Measurements from ENCODE around the gene BBS1. TPM values are rescaled to one million over a fixed set of nuclear protein-coding genes. Genes with fewer than 3 reads are reported as not detected.
"Not testable (repeated sequence)": the region's sequence is repeated elsewhere in the genome, so short reads cannot be mapped to it uniquely, and the experiment has no call there.

BBS1 gene
- total RNA-seq, 2 donors from 2014 or later = 15.2 to 16.4 TPM

DNA sequence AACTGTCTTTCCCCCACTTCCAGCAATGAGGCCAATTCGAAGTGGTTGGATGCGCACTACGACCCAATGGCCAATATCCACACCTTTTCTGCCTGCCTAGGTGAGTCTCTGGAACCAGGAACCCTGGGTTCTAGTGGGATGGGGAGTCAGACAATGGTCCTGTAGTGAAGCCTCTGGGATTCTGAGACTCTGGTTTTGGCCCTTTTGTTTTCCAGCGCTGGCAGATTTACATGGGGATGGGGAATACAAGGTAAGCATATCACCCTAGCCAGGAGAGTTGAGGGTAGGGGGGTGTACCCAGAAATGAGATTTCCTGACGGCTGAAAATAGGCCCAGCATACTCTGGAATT is 530 bp downstream of the BBS1 start:
- peak overlapping the region; percentile 89 for H3K4me3 Mint-ChIP-seq
- ATAC-seq (no peak), DNase-seq (no peak)
- H3K27ac Mint-ChIP-seq = peak overlapping the region; percentile 81
- peaks cover 14% of the 10 kb centered on the region for H3K4me1 Mint-ChIP-seq
- no peaks in the 10 kb centered on the region for H3K9me3 ChIP-seq (ENCODE audit: control insufficient read depth, low read length, poor library complexity, severe bottlenecking)
- peaks cover 5% of the 10 kb centered on the region for H3K36me3 Mint-ChIP-seq (ENCODE audit: low read depth)
- no peaks in the 10 kb centered on the region for H3K27me3 Mint-ChIP-seq

DNA sequence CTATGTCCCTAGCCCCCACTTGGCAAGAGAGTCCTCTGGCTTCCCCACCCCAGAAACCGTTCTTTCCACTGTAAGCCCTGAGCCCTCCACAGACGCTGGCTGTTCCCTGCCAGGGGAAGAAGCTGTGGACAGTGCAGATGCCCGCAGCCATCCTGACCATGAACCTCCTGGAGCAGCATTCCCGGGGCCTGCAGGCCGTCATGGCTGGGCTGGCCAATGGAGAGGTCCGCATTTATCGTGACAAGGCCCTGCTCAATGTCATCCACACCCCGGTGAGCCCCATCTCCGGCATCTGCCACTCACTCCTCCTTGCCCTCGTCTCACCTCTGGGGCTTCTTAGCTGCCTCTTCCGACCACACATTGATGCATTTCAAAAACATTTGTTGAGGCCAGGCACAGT is 13.2 kb downstream of the BBS1 start:
- DNase-seq (no peak), ATAC-seq (no peak)
- Mint-ChIP-seq H3K36me3 (ENCODE audit: low read depth) (peaks cover 6% of the 10 kb centered on the region), H3K4me3 (no peak overlapping the region), H3K4me1 (peaks cover 6% of the 10 kb centered on the region), H3K27me3 (no peaks in the 10 kb centered on the region), H3K27ac (peak overlapping the region; percentile 32)
- H3K9me3 ChIP-seq (ENCODE audit: control insufficient read depth, low read length, poor library complexity, severe bottlenecking) = no peaks in the 10 kb centered on the region

DNA sequence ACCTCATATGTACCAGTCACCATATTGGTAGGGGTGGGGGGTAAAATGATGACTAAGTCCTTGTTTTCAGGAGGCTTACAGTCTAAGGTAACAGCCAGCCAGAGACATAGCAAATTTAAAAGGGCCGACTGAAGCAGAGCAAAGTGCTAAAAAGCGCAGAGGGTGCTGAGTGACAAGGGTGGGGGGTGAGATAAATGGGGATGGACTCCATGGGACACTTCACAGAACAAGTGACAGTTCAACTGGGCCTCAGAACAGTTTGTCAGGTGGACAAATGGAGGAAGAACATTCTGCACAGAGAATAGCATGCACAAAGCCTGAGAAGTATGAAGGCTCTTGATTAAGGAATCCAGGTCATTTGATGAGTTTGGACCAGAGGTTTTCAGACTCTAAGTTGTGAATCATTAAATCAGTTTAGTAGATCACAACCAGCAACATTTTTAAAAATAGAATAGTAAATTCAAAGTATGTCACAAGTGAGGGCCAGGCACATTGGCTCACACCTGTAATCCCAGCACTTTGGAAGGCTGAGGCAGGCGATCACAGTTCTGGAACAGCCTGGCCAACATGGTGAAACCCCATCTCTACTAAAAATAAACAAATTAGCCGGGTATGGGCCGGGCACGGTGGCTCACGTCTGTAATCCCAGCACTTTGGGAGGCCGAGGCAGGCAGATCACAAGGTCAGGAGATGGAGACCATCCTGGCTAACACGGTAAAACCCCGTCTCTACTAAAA is 14.0 kb downstream of the BBS1 start:
- Mint-ChIP-seq H3K27ac (peak overlapping the region; percentile 32), H3K36me3 (ENCODE audit: low read depth) (peaks cover 6% of the 10 kb centered on the region), H3K4me1 (peaks cover 6% of the 10 kb centered on the region), H3K4me3 (no peak overlapping the region), H3K27me3 (no peaks in the 10 kb centered on the region)
- ATAC-seq (no peak), DNase-seq (no peak)
- H3K9me3 ChIP-seq (ENCODE audit: control insufficient read depth, low read length, poor library complexity, severe bottlenecking) = no peaks in the 10 kb centered on the region

DNA sequence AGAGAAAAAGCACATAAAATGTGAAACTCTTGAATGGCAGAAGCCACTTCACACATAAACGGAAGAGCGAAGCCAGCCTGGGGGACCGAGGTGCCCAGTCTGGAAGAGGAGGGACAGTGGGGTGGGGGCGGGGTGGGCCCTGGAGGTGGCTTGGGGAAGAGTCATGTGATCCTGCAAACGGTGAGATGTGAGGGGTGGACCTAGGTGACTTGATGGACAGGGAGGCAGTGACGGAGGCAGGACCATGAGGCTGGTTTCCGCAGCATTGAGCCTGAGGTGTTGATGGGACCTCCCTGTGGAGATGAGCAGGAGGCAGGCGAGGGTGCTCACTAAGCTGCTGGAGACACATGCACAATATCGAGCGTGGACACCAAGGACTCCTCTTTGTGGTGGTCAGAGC is 18.6 kb downstream of the BBS1 start:
- peaks cover 3% of the 10 kb centered on the region for H3K36me3 Mint-ChIP-seq (ENCODE audit: low read depth)
- ATAC-seq (no peak), DNase-seq (no peak)
- no peaks in the 10 kb centered on the region for H3K27me3 Mint-ChIP-seq
- H3K4me1 Mint-ChIP-seq = peaks cover 10% of the 10 kb centered on the region
- H3K4me3 Mint-ChIP-seq = no peak overlapping the region
- H3K9me3 ChIP-seq (ENCODE audit: control insufficient read depth, low read length, poor library complexity, severe bottlenecking) = no peaks in the 10 kb centered on the region
- no peak overlapping the region for H3K27ac Mint-ChIP-seq

DNA sequence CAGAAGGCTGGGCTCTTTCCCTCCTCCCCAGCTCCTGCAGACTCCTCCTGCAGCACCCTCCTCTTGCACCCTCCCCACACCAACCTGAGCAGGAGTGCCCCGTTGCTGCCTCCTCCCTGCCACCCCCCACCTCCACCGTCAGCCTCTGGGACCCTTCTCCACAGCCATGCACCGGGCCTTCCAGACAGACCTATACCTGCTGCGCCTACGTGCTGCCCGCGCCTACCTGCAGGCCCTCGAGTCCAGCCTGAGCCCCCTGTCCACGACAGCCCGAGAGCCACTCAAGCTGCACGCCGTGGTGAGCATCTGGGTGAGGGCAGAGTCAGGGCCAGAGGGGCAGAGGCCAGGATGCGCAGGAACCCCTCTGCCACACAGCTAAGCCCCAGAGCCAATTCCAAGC is 19.2 kb downstream of the BBS1 start:
- no peaks in the 10 kb centered on the region for H3K27me3 Mint-ChIP-seq
- H3K9me3 ChIP-seq (ENCODE audit: control insufficient read depth, low read length, poor library complexity, severe bottlenecking) = no peaks in the 10 kb centered on the region
- H3K4me3 Mint-ChIP-seq = no peak overlapping the region
- peaks cover 10% of the 10 kb centered on the region for H3K4me1 Mint-ChIP-seq
- no peak for DNase-seq
- ATAC-seq = no peak
- H3K27ac Mint-ChIP-seq = no peak overlapping the region
- peaks cover 3% of the 10 kb centered on the region for H3K36me3 Mint-ChIP-seq (ENCODE audit: low read depth)

DNA sequence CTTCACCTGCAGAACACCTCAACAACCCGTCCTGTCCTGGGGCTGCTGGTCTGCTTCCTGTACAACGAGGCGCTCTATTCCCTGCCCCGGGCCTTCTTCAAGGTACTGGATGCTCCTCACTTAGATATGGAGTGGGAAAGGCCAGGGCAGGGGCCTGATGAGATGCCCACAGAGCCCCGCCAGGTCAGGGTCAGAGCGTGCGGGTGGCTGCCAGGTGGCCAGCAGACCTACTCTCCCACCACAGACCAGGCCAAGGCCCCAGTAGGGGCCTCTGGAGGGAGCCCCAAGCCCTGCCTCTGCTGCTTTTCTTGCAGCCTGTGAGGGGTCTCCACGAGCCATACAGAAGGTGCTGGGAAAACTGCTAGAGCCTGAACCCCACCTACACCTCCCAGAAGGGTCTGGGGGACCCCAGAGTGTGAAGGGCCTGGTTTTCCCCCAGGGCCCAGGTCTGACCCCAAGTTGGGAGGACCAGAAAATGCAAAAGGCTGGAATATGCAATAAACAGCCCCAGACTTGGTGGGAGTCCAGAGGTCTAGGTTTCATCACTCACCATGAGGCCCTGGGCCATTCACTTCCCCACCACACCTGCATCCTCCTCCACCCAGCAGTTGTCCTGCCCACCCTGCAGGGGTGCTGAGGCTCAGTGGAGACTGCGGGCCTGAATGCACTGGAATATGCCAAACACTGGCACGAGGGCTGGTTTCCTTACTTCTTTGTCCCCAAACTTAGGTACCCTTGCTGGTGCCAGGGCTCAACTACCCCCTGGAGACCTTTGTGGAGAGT is 20.7 kb downstream of the BBS1 start:
- H3K27me3 Mint-ChIP-seq = no peaks in the 10 kb centered on the region
- no peaks in the 10 kb centered on the region for H3K9me3 ChIP-seq (ENCODE audit: control insufficient read depth, low read length, poor library complexity, severe bottlenecking)
- no peak for DNase-seq
- peaks cover 3% of the 10 kb centered on the region for H3K36me3 Mint-ChIP-seq (ENCODE audit: low read depth)
- H3K4me3 Mint-ChIP-seq = no peak overlapping the region
- peak overlapping the region; percentile 4 for H3K27ac Mint-ChIP-seq
- no peak for ATAC-seq
- peaks cover 9% of the 10 kb centered on the region for H3K4me1 Mint-ChIP-seq

DNA sequence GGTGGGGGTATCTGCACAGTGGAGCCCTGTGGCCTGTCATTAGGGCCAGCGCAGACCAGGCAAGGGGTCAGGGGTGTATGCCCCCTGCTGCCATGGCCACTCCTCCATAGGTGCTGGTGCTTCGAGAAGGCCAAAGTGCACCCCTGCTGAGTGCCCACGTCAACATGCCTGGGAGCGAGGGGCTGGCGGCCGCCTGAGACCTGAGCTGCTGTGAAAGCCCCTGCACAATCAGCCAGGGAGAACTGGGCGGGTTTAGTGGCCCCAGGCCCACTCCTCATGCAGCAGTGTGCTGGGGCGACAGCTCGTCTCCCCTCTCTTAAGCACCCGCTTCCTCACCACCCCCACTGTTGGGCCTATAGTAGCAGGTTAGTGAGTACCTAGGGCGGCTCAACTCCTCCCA is 21.4 kb downstream of the BBS1 start:
- no peaks in the 10 kb centered on the region for H3K9me3 ChIP-seq (ENCODE audit: control insufficient read depth, low read length, poor library complexity, severe bottlenecking)
- ATAC-seq (no peak), DNase-seq (no peak)
- H3K27me3 Mint-ChIP-seq = no peaks in the 10 kb centered on the region
- H3K4me3 Mint-ChIP-seq = no peak overlapping the region
- H3K4me1 Mint-ChIP-seq = peaks cover 9% of the 10 kb centered on the region
- peaks cover 3% of the 10 kb centered on the region for H3K36me3 Mint-ChIP-seq (ENCODE audit: low read depth)
- H3K27ac Mint-ChIP-seq = no peak overlapping the region

DNA sequence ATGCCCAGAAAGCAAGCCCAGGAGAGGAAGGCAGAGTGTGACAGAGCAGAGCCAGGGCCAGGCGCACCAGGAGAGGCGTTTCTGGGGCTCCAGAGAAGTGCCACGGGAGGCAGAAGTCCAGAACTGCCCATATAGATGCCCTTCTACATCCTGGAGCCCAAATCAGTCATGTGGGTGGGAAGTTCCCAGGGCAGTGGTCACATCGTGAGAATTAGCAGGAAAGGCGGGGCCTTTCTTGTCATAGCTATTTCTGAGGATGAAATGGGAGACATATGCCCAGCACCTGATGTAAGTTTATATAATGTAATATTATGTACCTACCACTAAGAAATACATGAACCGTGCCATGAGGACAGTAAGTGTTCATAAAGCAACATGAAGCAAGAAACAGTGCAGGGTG is 22.3 kb downstream of the BBS1 start:
- H3K4me3 Mint-ChIP-seq = no peak overlapping the region
- DNase-seq (no peak), ATAC-seq (no peak)
- peaks cover 3% of the 10 kb centered on the region for H3K36me3 Mint-ChIP-seq (ENCODE audit: low read depth)
- no peaks in the 10 kb centered on the region for H3K9me3 ChIP-seq (ENCODE audit: control insufficient read depth, low read length, poor library complexity, severe bottlenecking)
- H3K27me3 Mint-ChIP-seq = no peaks in the 10 kb centered on the region
- H3K4me1 Mint-ChIP-seq = peaks cover 11% of the 10 kb centered on the region
- H3K27ac Mint-ChIP-seq = peak overlapping the region; percentile 79

DNA sequence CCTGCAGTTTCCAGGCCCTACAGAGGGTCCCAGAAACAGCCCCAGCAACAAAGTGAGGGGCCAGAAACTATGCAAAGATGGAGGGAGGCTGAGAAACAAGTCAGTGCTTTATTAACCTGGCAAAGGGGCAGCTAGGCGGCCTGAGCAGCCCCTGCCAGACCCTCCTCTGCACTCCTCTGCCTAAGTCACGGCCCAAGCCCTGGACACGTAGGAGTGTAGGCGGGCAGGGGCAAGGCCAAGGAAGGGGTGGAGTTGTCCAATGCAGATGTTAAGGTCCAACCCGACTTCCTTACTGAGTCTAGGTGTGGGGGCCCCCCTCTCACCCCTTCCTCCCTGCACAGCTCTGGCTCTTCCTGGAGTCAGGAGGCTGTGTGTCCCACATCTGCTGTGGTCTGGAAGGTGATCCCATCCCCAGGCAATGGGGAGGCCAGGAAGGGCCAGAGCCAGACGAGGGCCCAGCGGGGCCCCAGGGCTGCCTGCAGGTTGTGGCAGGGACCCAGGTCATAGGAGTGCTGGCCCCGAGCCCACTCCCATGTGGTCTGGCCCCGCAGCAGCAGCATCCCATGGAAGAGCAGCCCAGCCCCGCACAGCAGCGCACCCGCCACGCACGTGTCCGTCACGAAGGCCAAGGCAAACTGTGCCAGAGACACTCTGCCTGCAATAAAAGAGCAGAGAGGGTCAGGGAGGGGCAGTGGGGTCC is 28.9 kb downstream of the BBS1 start:
- H3K4me3 Mint-ChIP-seq = no peak overlapping the region
- H3K4me1 Mint-ChIP-seq = peaks cover 27% of the 10 kb centered on the region
- H3K9me3 ChIP-seq (ENCODE audit: control insufficient read depth, low read length, poor library complexity, severe bottlenecking) = no peaks in the 10 kb centered on the region
- ATAC-seq = no peak
- no peak overlapping the region for H3K27ac Mint-ChIP-seq
- no peaks in the 10 kb centered on the region for H3K27me3 Mint-ChIP-seq
- no peak for DNase-seq
- H3K36me3 Mint-ChIP-seq (ENCODE audit: low read depth) = peaks cover 14% of the 10 kb centered on the region

DNA sequence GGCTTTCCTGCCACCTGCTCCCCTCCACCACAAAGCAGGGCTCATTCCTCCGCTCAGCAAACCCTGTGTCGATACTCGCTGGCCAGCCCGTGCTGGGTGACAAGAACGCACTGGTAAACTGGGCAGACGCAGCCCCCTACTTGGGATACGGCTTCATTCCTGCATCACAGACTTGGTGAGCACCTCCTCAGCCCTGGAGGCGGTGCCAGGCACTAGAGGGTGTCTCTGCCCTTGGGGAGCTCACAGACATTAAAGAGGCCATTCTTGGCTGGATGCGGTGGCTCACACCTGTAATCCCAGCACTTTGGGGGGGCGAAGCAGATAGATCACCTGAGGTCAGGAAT is 29.4 kb downstream of the BBS1 start:
- H3K9me3 ChIP-seq (ENCODE audit: control insufficient read depth, low read length, poor library complexity, severe bottlenecking) = no peaks in the 10 kb centered on the region
- H3K27ac Mint-ChIP-seq = no peak overlapping the region
- DNase-seq = no peak
- H3K4me1 Mint-ChIP-seq = peaks cover 28% of the 10 kb centered on the region
- no peak for ATAC-seq
- H3K27me3 Mint-ChIP-seq = no peaks in the 10 kb centered on the region
- H3K4me3 Mint-ChIP-seq = no peak overlapping the region
- H3K36me3 Mint-ChIP-seq (ENCODE audit: low read depth) = peaks cover 14% of the 10 kb centered on the region

DNA sequence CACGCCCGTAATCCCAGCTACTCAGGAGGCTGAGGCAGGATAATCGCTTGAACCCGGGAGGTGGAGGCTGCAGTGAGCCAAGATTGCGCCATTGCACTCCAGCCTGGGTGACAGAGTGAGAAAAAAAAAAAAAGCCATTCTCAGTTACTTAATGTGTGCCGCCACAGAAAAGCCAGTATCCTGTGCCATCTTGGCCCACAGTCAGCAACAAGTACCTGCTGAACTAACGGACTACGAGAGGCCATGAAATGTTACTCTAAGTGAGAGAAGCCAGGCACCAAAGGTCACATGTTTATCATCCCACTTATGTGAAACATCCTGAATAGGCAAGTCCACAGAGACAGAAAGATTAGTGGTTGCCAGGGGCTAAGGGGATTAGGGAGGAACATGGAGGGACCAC is 30.2 kb downstream of the BBS1 start:
- H3K36me3 Mint-ChIP-seq (ENCODE audit: low read depth) = peaks cover 14% of the 10 kb centered on the region
- H3K4me1 Mint-ChIP-seq = peaks cover 32% of the 10 kb centered on the region
- H3K9me3 ChIP-seq (ENCODE audit: control insufficient read depth, low read length, poor library complexity, severe bottlenecking); DNase-seq; ATAC-seq; H3K27ac Mint-ChIP-seq; H3K4me3 Mint-ChIP-seq; H3K27me3 Mint-ChIP-seq: not testable (repeated sequence)

DNA sequence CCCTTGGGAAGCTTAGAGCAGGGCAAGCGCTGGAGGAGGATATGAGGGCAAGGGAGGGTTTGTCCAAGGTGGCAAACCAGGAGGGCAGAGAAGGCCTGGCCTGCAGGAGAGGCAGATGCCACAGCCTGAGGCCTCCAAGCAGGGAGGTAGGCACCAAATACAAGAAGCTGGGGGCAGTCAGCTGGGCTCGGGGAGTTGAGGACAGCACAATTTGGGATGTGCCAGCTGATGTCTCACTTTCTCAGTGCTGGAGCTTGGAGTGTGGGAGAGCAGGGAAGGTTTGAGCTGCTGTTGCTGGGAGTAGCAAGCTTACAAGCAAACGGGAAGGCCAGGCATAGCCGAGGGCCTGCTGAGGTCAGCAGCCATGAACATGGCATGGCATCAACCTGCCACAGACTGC is 31.5 kb downstream of the BBS1 start:
- H3K36me3 Mint-ChIP-seq (ENCODE audit: low read depth) = peaks cover 14% of the 10 kb centered on the region
- ATAC-seq = no peak
- no peak overlapping the region for H3K4me3 Mint-ChIP-seq
- H3K27ac Mint-ChIP-seq = peak overlapping the region; percentile 95
- no peak for DNase-seq
- peaks cover 35% of the 10 kb centered on the region for H3K4me1 Mint-ChIP-seq
- no peaks in the 10 kb centered on the region for H3K9me3 ChIP-seq (ENCODE audit: control insufficient read depth, low read length, poor library complexity, severe bottlenecking)
- no peaks in the 10 kb centered on the region for H3K27me3 Mint-ChIP-seq

DNA sequence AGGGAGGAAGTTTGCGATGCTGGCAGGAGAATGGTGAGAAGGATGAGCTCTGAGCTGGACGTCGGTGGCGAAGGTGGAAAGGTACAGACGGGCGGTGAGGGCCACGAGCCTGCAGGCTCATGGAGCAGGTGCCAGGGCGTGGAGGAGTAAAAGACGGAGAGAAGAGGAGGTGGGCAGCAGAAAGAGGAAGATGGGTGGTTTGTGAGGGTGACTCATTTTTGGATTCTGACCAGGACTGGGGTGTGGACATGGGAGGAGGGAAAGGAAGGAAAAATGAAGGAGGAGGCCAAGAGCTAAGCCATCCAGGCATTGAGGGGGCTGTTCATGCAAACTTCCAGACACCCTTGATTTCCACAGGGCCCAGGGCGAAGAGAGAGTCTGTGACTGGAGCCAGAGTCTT is 31.9 kb downstream of the BBS1 start:
- no peak for ATAC-seq
- peaks cover 35% of the 10 kb centered on the region for H3K4me1 Mint-ChIP-seq
- no peaks in the 10 kb centered on the region for H3K9me3 ChIP-seq (ENCODE audit: control insufficient read depth, low read length, poor library complexity, severe bottlenecking)
- H3K27me3 Mint-ChIP-seq = no peaks in the 10 kb centered on the region
- peak overlapping the region; percentile 95 for H3K27ac Mint-ChIP-seq
- peaks cover 14% of the 10 kb centered on the region for H3K36me3 Mint-ChIP-seq (ENCODE audit: low read depth)
- H3K4me3 Mint-ChIP-seq = peak overlapping the region; percentile 56
- no peak for DNase-seq

Measured in T-helper 17 cell (primary cell).